HEK293 (cell line): ENCODE data around the gene PFDN6.

Experiments used
- FEZF1 ChIP-seq: fragments of 450-650 bp; formaldehyde crosslinking; IDR thresholded peaks from 2 replicates; pipeline ENCODE4 v1.5.1; 2016; ENCODE audit warnings: missing biosample characterization, missing genetic modification characterization
- MEIS1 ChIP-seq: sonication (generic); formaldehyde crosslinking; IDR thresholded peaks from 2 replicates; pipeline ENCODE4 v1.8.1; 2022; ENCODE audit warnings: missing genetic modification reagents, mild to moderate bottlenecking, borderline replicate concordance
- RBAK ChIP-seq: fragments of 450-650 bp; formaldehyde crosslinking; IDR thresholded peaks from 2 replicates; pipeline ENCODE4 v1.5.1; 2016; ENCODE audit warnings: missing biosample characterization, missing genetic modification characterization
- SP7 ChIP-seq: fragments of 450-650 bp; formaldehyde crosslinking; IDR thresholded peaks from 2 replicates; pipeline ENCODE4 v1.5.1; 2016; ENCODE audit warnings: missing biosample characterization, missing genetic modification characterization
- TRIM28 ChIP-seq: IDR thresholded peaks from 2 replicates; pipeline ENCODE4 v1.6.1; 2011; ENCODE audit warnings: low read length, control low read depth, borderline replicate concordance
- YY1 ChIP-seq: fragments of 450-650 bp; formaldehyde crosslinking; IDR thresholded peaks from 2 replicates; pipeline ENCODE4 v1.5.1; 2018; ENCODE audit warnings: missing biosample characterization, missing genetic modification characterization
- ZBTB17 ChIP-seq: fragments of 450-650 bp; formaldehyde crosslinking; IDR thresholded peaks from 2 replicates; pipeline ENCODE4 v1.5.1; 2016; ENCODE audit warnings: missing biosample characterization, missing genetic modification characterization
- ZNF132 ChIP-seq: fragments of 450-650 bp; formaldehyde crosslinking; IDR thresholded peaks from 2 replicates; pipeline ENCODE4 v1.5.1; 2017; ENCODE audit warnings: missing biosample characterization, missing genetic modification characterization, borderline replicate concordance
- ZNF140 ChIP-seq: fragments of 450-650 bp; formaldehyde crosslinking; IDR thresholded peaks from 2 replicates; pipeline ENCODE4 v1.5.1; 2016; ENCODE audit warnings: missing biosample characterization, missing genetic modification characterization
- ZNF23 ChIP-seq: fragments of 450-650 bp; formaldehyde crosslinking; IDR thresholded peaks from 2 replicates; pipeline ENCODE4 v1.5.1; 2016; ENCODE audit warnings: missing biosample characterization, missing genetic modification characterization, borderline replicate concordance
- ZNF24 ChIP-seq: fragments of 450-650 bp; formaldehyde crosslinking; IDR thresholded peaks from 2 replicates; pipeline ENCODE4 v1.5.1; 2016; ENCODE audit warnings: missing biosample characterization, missing genetic modification characterization
- ZNF366 ChIP-seq: fragments of 450-650 bp; formaldehyde crosslinking; conservative IDR thresholded peaks from 2 replicates; pipeline ENCODE4 v1.5.1; 2016; ENCODE audit warnings: missing biosample characterization, missing genetic modification characterization
- ZNF514 ChIP-seq: fragments of 450-650 bp; formaldehyde crosslinking; IDR thresholded peaks from 2 replicates; pipeline ENCODE4 v1.5.1; 2016; ENCODE audit warnings: missing biosample characterization, missing genetic modification characterization
- ZNF521 ChIP-seq: fragments of 450-650 bp; formaldehyde crosslinking; IDR thresholded peaks from 2 replicates; pipeline ENCODE4 v1.5.1; 2017; ENCODE audit warnings: missing biosample characterization, mild to moderate bottlenecking, missing genetic modification characterization
- ZNF549 ChIP-seq: fragments of 450-650 bp; IDR thresholded peaks from 2 replicates; pipeline ENCODE4 v1.5.1; 2018; ENCODE audit warnings: missing biosample characterization, missing genetic modification characterization, mild to moderate bottlenecking, inconsistent platforms, moderate library complexity
- ZNF600 ChIP-seq: fragments of 450-650 bp; formaldehyde crosslinking; IDR thresholded peaks from 2 replicates; pipeline ENCODE4 v1.5.1; 2016; ENCODE audit warnings: missing biosample characterization, missing genetic modification characterization
- ZNF624 ChIP-seq: fragments of 450-650 bp; formaldehyde crosslinking; IDR thresholded peaks from 2 replicates; pipeline ENCODE4 v1.5.1; 2017; ENCODE audit warnings: missing biosample characterization, missing genetic modification characterization
- ZNF654 ChIP-seq: fragments of 450-650 bp; formaldehyde crosslinking; IDR thresholded peaks from 2 replicates; pipeline ENCODE4 v1.5.1; 2016; ENCODE audit warnings: low read depth, missing biosample characterization, missing genetic modification characterization
- ZNF830 ChIP-seq: fragments of 450-650 bp; IDR thresholded peaks from 2 replicates; pipeline ENCODE4 v1.5.0; 2018; ENCODE audit warnings: missing biosample characterization, missing genetic modification characterization, low read depth, mild to moderate bottlenecking, moderate library complexity
- ZSCAN30 ChIP-seq: fragments of 450-650 bp; IDR thresholded peaks from 2 replicates; pipeline ENCODE4 v1.5.1; 2018; ENCODE audit warnings: missing biosample characterization, mild to moderate bottlenecking, missing genetic modification characterization, moderate library complexity
- TF ChIP-seq, protein P1 (sequence below): fragments of 450-650 bp; formaldehyde crosslinking; IDR thresholded peaks from 2 replicates; pipeline ENCODE4 v1.5.1; 2016; ENCODE audit warnings: missing biosample characterization, missing genetic modification characterization
- TF ChIP-seq, protein P2 (sequence below): IDR thresholded peaks from 2 replicates; pipeline ENCODE4 v1.6.1; 2011; ENCODE audit warnings: mild to moderate bottlenecking, low read depth, low read length, borderline replicate concordance
- TF ChIP-seq, protein P3 (sequence below): fragments of 450-650 bp; formaldehyde crosslinking; IDR thresholded peaks from 2 replicates; pipeline ENCODE4 v1.5.1; 2016; ENCODE audit warnings: missing biosample characterization, missing genetic modification characterization
- TF ChIP-seq, protein P4 (sequence below): fragments of 450-650 bp; formaldehyde crosslinking; IDR thresholded peaks from 2 replicates; pipeline ENCODE4 v1.5.1; 2016; ENCODE audit warnings: missing biosample characterization, missing genetic modification characterization
- TF ChIP-seq, protein P5 (sequence below): fragments of 450-650 bp; formaldehyde crosslinking; IDR thresholded peaks from 2 replicates; pipeline ENCODE4 v1.5.1; 2016; ENCODE audit warnings: missing biosample characterization, missing genetic modification characterization

The PFDN6 gene

DNA sequence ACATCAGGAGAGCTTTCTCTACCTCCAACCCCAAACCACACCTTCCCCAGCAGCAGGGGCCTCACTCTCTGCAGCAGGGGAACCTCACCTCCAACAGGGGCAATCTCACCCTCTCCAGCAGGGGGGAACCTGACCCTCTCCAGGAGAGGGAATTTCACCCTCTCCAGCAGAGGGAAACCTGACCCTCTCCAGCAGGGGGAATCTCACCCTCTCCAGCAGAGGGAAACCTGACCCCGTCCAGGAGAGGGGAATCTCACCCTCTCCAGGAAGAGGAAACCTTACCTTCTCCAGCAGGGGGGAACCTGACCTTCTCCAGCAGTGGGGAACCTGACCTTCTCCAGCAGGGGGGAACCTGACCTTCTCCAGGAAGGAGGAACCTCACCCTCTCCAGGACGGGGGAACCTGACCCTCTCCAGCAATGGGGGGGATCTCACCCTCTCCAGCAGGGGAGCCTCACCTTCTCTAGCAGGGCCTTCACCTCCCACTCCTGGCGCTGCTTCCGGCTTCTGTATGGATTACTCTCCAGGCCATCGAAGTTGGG lies 9.4 kb upstream of the PFDN6 start (continued):
- TF ChIP-seq ZNF624 (no peak), YY1 (no peak), ZSCAN30 (tag by site-specific recombination) (0 out of 2 replicates have a peak, but pooled peaks have one; percentile 61), SP7 (tag by site-specific recombination) (peak; percentile 63), ZNF366 (tag by site-specific recombination) (peak; percentile 82), FEZF1 (tag by site-specific recombination) (no peak), ZNF132 (no peak), ZNF140 (tag by site-specific recombination) (no peak), ZNF654 (peak; percentile 72), ZBTB17 (tag by site-specific recombination) (0 out of 2 replicates have a peak, but pooled peaks have one; percentile 46), TRIM28 (0 out of 2 replicates have a peak, but pooled peaks have one; percentile 22), ZNF600 (tag by site-specific recombination) (no peak), ZNF23 (tag by site-specific recombination) (no peak), ZNF549 (no peak), ZNF24 (tag by site-specific recombination) (no peak), ZNF830 (tag by site-specific recombination) (no peak), RBAK (tag by site-specific recombination) (no peak), ZNF521 (no peak), MEIS1 (no peak), ZNF514 (tag by site-specific recombination) (no peak)
- TF ChIP-seq, protein P1, sequence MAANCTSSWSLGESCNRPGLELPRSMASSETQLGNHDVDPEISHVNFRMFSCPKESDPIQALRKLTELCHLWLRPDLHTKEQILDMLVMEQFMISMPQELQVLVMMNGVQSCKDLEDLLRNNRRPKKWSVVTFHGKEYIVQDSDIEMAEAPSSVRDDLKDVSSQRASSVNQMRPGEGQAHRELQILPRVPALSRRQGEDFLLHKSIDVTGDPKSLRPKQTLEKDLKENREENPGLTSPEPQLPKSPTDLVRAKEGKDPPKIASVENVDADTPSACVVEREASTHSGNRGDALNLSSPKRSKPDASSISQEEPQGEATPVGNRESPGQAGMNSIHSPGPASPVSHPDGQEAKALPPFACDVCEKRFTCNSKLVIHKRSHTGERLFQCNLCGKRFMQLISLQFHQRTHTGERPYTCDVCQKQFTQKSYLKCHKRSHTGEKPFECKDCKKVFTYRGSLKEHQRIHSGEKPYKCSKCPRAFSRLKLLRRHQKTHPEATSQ (tag by site-specific recombination): no peak
- TF ChIP-seq, protein P2, sequence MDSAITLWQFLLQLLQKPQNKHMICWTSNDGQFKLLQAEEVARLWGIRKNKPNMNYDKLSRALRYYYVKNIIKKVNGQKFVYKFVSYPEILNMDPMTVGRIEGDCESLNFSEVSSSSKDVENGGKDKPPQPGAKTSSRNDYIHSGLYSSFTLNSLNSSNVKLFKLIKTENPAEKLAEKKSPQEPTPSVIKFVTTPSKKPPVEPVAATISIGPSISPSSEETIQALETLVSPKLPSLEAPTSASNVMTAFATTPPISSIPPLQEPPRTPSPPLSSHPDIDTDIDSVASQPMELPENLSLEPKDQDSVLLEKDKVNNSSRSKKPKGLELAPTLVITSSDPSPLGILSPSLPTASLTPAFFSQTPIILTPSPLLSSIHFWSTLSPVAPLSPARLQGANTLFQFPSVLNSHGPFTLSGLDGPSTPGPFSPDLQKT: no peak
- TF ChIP-seq, protein P3, sequence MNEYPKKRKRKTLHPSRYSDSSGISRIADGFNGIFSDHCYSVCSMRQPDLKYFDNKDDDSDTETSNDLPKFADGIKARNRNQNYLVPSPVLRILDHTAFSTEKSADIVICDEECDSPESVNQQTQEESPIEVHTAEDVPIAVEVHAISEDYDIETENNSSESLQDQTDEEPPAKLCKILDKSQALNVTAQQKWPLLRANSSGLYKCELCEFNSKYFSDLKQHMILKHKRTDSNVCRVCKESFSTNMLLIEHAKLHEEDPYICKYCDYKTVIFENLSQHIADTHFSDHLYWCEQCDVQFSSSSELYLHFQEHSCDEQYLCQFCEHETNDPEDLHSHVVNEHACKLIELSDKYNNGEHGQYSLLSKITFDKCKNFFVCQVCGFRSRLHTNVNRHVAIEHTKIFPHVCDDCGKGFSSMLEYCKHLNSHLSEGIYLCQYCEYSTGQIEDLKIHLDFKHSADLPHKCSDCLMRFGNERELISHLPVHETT (tag by site-specific recombination): no peak
- TF ChIP-seq, protein P4, sequence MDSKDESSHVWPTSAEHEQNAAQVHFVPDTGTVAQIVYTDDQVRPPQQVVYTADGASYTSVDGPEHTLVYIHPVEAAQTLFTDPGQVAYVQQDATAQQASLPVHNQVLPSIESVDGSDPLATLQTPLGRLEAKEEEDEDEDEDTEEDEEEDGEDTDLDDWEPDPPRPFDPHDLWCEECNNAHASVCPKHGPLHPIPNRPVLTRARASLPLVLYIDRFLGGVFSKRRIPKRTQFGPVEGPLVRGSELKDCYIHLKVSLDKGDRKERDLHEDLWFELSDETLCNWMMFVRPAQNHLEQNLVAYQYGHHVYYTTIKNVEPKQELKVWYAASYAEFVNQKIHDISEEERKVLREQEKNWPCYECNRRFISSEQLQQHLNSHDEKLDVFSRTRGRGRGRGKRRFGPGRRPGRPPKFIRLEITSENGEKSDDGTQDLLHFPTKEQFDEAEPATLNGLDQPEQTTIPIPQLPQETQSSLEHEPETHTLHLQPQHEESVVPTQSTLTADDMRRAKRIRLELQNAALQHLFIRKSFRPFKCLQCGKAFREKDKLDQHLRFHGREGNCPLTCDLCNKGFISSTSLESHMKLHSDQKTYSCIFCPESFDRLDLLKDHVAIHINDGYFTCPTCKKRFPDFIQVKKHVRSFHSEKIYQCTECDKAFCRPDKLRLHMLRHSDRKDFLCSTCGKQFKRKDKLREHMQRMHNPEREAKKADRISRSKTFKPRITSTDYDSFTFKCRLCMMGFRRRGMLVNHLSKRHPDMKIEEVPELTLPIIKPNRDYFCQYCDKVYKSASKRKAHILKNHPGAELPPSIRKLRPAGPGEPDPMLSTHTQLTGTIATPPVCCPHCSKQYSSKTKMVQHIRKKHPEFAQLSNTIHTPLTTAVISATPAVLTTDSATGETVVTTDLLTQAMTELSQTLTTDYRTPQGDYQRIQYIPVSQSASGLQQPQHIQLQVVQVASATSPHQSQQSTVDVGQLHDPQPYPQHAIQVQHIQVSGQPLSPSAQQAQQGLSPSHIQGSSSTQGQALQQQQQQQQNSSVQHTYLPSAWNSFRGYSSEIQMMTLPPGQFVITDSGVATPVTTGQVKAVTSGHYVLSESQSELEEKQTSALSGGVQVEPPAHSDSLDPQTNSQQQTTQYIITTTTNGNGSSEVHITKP (tag by site-specific recombination): peak; percentile 98
- TF ChIP-seq, protein P5, sequence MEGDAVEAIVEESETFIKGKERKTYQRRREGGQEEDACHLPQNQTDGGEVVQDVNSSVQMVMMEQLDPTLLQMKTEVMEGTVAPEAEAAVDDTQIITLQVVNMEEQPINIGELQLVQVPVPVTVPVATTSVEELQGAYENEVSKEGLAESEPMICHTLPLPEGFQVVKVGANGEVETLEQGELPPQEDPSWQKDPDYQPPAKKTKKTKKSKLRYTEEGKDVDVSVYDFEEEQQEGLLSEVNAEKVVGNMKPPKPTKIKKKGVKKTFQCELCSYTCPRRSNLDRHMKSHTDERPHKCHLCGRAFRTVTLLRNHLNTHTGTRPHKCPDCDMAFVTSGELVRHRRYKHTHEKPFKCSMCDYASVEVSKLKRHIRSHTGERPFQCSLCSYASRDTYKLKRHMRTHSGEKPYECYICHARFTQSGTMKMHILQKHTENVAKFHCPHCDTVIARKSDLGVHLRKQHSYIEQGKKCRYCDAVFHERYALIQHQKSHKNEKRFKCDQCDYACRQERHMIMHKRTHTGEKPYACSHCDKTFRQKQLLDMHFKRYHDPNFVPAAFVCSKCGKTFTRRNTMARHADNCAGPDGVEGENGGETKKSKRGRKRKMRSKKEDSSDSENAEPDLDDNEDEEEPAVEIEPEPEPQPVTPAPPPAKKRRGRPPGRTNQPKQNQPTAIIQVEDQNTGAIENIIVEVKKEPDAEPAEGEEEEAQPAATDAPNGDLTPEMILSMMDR: peak; percentile 99
